GM12878 (cell line): Measurements from ENCODE around the gene PTGR3. TPM values are rescaled to one million over a fixed set of nuclear protein-coding genes. Genes with fewer than 3 reads are reported as not detected.

Experiments used
- ATAC-seq: fragments of 200-7000 bp; cut with Tn5 transposase; 3 replicates; pipeline ENCODE4 v1.9.1; 2020; ENCODE audit warnings: mild to moderate bottlenecking, moderate library complexity
- BruUV-seq: library from RNA; stranded (reverse); fragments of 400-500 nt; replicated peaks from 2 replicates; lab custom pipeline; 2021; lab: Mats Ljungman, UMichigan
- CTCF ChIA-PET: fragments of 300-600 bp; sonication (Branson Sonifier 250); formaldehyde crosslinking; extraction: SDS; loops from one replicate; lab custom pipeline; 2021; ENCODE audit warnings: inconsistent platforms; lab: Yijun Ruan, JAX
- POLR2A ChIA-PET: fragments of 350-600 bp; formaldehyde crosslinking; extraction: SDS; loops from one replicate; lab custom pipeline; 2021; ENCODE audit warnings: inconsistent platforms; lab: Charles Lee
- RAD21 ChIA-PET: fragments of 300-600 bp; sonication (Branson Sonifier 250); formaldehyde crosslinking; loops from one replicate; lab custom pipeline; 2023; ENCODE audit warnings: antibody characterized with exemption; ENCODE audit not compliant: unreplicated experiment; lab: Charles Lee
- SMC1A ChIA-PET: fragments of 300-600 bp; sonication (Branson Sonifier 250); formaldehyde crosslinking; loops from one replicate; lab custom pipeline; 2023; ENCODE audit not compliant: unreplicated experiment, uncharacterized antibody; lab: Charles Lee
- DNase-seq: peaks from one replicate; pipeline ENCODE4 v3.0.0-alpha.2; 2011; ENCODE audit warnings: low read depth, low spot score
- FAIRE-seq: peaks from 3 replicates; lab custom pipeline; 2011; peaks lifted over from hg19 to GRCh38; lab: Jason Lieb, UNC
- H2AFZ ChIP-seq: 2 replicates; pipeline ENCODE4 v1.6.0; 2011; ENCODE audit warnings: low read depth, low read length, control low read depth; ENCODE audit not compliant: control insufficient read depth
- H3K27ac ChIP-seq: 2 replicates; pipeline ENCODE4 v1.5.1; 2011; ENCODE audit warnings: control low read depth; ENCODE audit not compliant: control insufficient read depth, insufficient read depth
- H3K27me3 ChIP-seq, 2 experiments: replicated peaks in 1 of 2; 2 replicates each; pipeline versions ENCODE4 v1.6.0 to v1.6.1; 2011; ENCODE audit warnings: low read length in 1 of 2; ENCODE audit not compliant: control insufficient read depth in 2 of 2, insufficient read depth in 2 of 2
- H3K36me3 ChIP-seq, 2 experiments: 2 replicates each; pipeline ENCODE4 v1.5.1; 2011; ENCODE audit warnings: low read length in 1 of 2; ENCODE audit not compliant: control insufficient read depth in 2 of 2, insufficient read depth in 2 of 2
- H3K4me1 ChIP-seq: 2 replicates; pipeline ENCODE4 v1.6.1; 2011; ENCODE audit warnings: mild to moderate bottlenecking, low read length, moderate library complexity, mixed read lengths; ENCODE audit not compliant: control insufficient read depth, insufficient read depth
- H3K4me2 ChIP-seq: 2 replicates; pipeline ENCODE4 v1.6.0; 2011; ENCODE audit warnings: control low read depth; ENCODE audit not compliant: control insufficient read depth, insufficient read depth
- H3K4me3 ChIP-seq: fragments of 200-600 bp; sonication (generic); 2 replicates; pipeline ENCODE4 v1.5.1; 2016
- H3K79me2 ChIP-seq: 2 replicates; pipeline ENCODE4 v1.6.0; 2011; ENCODE audit warnings: low read length; ENCODE audit not compliant: control insufficient read depth, insufficient read depth
- H3K9ac ChIP-seq: 2 replicates; pipeline ENCODE4 v1.8.0; 2011; ENCODE audit warnings: low read length, control low read depth, mixed read lengths; ENCODE audit not compliant: control insufficient read depth, insufficient read depth
- H3K9me3 ChIP-seq: replicated peaks from 3 replicates; pipeline ENCODE4 v1.5.1; 2011; ENCODE audit warnings: mild to moderate bottlenecking, low read length; ENCODE audit not compliant: control insufficient read depth, insufficient read depth
- H4K20me1 ChIP-seq: 2 replicates; pipeline ENCODE4 v1.6.0; 2011; ENCODE audit not compliant: control insufficient read depth, insufficient read depth
- CEBPZ ChIP-seq: fragments of 150-350 bp; IDR thresholded peaks from 2 replicates; pipeline ENCODE4 v1.6.1; 2016; ENCODE audit warnings: low read depth, low read length
- CHD4 ChIP-seq: fragments of 200-600 bp; sonication (generic); IDR thresholded peaks from 2 replicates; pipeline ENCODE4 v1.6.1; 2016; ENCODE audit warnings: mild to moderate bottlenecking
- CUX1 ChIP-seq: IDR thresholded peaks from 2 replicates; pipeline ENCODE4 v1.6.1; 2012; ENCODE audit warnings: improper control_type of control experiment, low read depth, low read length; ENCODE audit not compliant: insufficient replicate concordance
- FOXK2 ChIP-seq: fragments of 450-650 bp; IDR thresholded peaks from 2 replicates; pipeline ENCODE4 v1.6.1; 2017; ENCODE audit warnings: mild to moderate bottlenecking, moderate library complexity
- KLF5 ChIP-seq: fragments of 450-650 bp; IDR thresholded peaks from 2 replicates; pipeline ENCODE4 v1.6.1; 2014; ENCODE audit warnings: mild to moderate bottlenecking; ENCODE audit not compliant: partially characterized antibody
- RAD51 ChIP-seq: fragments of 450-650 bp; IDR thresholded peaks from 2 replicates; pipeline ENCODE4 v1.6.1; 2016; ENCODE audit warnings: moderate library complexity, mild to moderate bottlenecking, inconsistent platforms
- RUNX3 ChIP-seq: IDR thresholded peaks from 2 replicates; pipeline ENCODE4 v1.6.1; 2012; ENCODE audit warnings: low read length, inconsistent platforms
- TCF12 ChIP-seq: IDR thresholded peaks from 2 replicates; pipeline ENCODE4 v1.6.1; 2011; ENCODE audit warnings: low read depth, mild to moderate bottlenecking, low read length
- ZBED1 ChIP-seq: IDR thresholded peaks from 2 replicates; pipeline ENCODE4 v1.6.1; 2016; ENCODE audit warnings: borderline replicate concordance
- ZNF217 ChIP-seq: fragments of 450-650 bp; IDR thresholded peaks from 2 replicates; pipeline ENCODE4 v1.6.1; 2017; ENCODE audit warnings: antibody characterized with exemption, mild to moderate bottlenecking
- ZNF24 ChIP-seq: fragments of 450-650 bp; IDR thresholded peaks from 2 replicates; pipeline ENCODE4 v1.6.1; 2017; ENCODE audit warnings: antibody characterized with exemption, mild to moderate bottlenecking
- ZNF274 ChIP-seq: IDR thresholded peaks from one replicate; pipeline ENCODE4 v1.8.0; 2011; ENCODE audit not compliant: insufficient read length, insufficient read depth
- WGBS: methylation state at CpG from one replicate; pipeline ENCODE4 v1.1.6; 2016; ENCODE audit warnings: low lambda C conversion rate; ENCODE audit not compliant: insufficient replicate concordance, insufficient coverage; ENCODE audit errors: missing lambda C conversion rate; 5-methylcytosine and 5-hydroxymethylcytosine counted together
- in situ Hi-C: fragments of 300-500 bp; cut with MboI; formaldehyde crosslinking; loops from 9 replicates; pipeline ENCODE4 v1.14.3; 2018; ENCODE audit warnings: mixed read lengths
- intact Hi-C: fragments of 100-400 bp; cut with micrococcal nuclease; formaldehyde crosslinking; loops from one replicate; pipeline ENCODE4 v1.14.2; 2022; ENCODE audit not compliant: unreplicated experiment
- polyA plus RNA-seq, 11 experiments: library from polyadenylated mRNA; depleted of rRNA in 4 of 11; unstranded in 6 of 11; stranded (reverse) in 5 of 11; fragments of >200 nt; fragmentation: Nextera tagmentation in 4 of 11; fragmentation: Illumina TruSeq in 1 of 11; extraction: Ambion mirVana in 4 of 11; extraction: Trizol in 1 of 11; gene quantifications; 1 replicate in 1 of 11; 2 replicates in 10 of 11; pipeline versions ENCODE4 v1.2.1 to v1.2.3, GENCODE V29; 2011 to 2016; ENCODE audit warnings: inconsistent platforms in 2 of 11, missing spikeins in 2 of 11, low read depth in 1 of 11
- total RNA-seq, 4 experiments: library from RNA; depleted of rRNA in 3 of 4; stranded (reverse); fragments of >200 nt in 3 of 4; fragmentation: Illumina TruSeq in 1 of 4; extraction: Trizol in 1 of 4; gene quantifications; 2 replicates each; pipeline versions ENCODE4 v1.2.1 to v1.2.3, GENCODE V29; 2013 to 2021
- TF ChIP-seq, protein P1 (sequence below): IDR thresholded peaks from 2 replicates; pipeline ENCODE4 v1.6.1; 2012; ENCODE audit warnings: mild to moderate bottlenecking, low read depth, low read length

The PTGR3 gene
- total and polyA plus RNA-seq, 10 of the 15 experiments (the other 5 are each of a cell fraction or from before 2014, with no cell fraction given) = 6.2 to 69.8 (median 21.9) TPM

GRCh38 chr18:75240433-75240832 is 31.5 kb upstream of the PTGR3 start:
- Histone ChIP-seq H3K27ac (no peak overlapping the region), H4K20me1 (no peaks in the 10 kb centered on the region), H2AFZ (no peak overlapping the region), H3K4me3 (no peak overlapping the region), H3K9ac (no peak overlapping the region), H3K4me1 (no peaks in the 10 kb centered on the region), H3K79me2 (no peaks in the 10 kb centered on the region; the same call in 1 of the 2 replicates)
- ChIA-PET RAD21 (no interaction called here), CTCF (interaction anchor here (1.1 kb wide), 1 partner anchor 277 kb away, joined by 3 read pairs; no protein-coding TSS in a partner anchor), SMC1A (no interaction called here)
- WGBS = 80% methylated on average over 10 of the region's 10 CpGs
- no peak for ATAC-seq
- TF ChIP-seq KLF5 = no peak
- TF ChIP-seq CEBPZ = no peak
- TF ChIP-seq FOXK2 = no peak
- no peak for TF ChIP-seq CUX1
- no peak for TF ChIP-seq ZBED1
- TF ChIP-seq ZNF24 = no peak
- TF ChIP-seq ZNF274 = no peak
- no peak for TF ChIP-seq ZNF217
- no peak for TF ChIP-seq RAD51
- no peak for TF ChIP-seq RUNX3
- TF ChIP-seq, protein P1, sequence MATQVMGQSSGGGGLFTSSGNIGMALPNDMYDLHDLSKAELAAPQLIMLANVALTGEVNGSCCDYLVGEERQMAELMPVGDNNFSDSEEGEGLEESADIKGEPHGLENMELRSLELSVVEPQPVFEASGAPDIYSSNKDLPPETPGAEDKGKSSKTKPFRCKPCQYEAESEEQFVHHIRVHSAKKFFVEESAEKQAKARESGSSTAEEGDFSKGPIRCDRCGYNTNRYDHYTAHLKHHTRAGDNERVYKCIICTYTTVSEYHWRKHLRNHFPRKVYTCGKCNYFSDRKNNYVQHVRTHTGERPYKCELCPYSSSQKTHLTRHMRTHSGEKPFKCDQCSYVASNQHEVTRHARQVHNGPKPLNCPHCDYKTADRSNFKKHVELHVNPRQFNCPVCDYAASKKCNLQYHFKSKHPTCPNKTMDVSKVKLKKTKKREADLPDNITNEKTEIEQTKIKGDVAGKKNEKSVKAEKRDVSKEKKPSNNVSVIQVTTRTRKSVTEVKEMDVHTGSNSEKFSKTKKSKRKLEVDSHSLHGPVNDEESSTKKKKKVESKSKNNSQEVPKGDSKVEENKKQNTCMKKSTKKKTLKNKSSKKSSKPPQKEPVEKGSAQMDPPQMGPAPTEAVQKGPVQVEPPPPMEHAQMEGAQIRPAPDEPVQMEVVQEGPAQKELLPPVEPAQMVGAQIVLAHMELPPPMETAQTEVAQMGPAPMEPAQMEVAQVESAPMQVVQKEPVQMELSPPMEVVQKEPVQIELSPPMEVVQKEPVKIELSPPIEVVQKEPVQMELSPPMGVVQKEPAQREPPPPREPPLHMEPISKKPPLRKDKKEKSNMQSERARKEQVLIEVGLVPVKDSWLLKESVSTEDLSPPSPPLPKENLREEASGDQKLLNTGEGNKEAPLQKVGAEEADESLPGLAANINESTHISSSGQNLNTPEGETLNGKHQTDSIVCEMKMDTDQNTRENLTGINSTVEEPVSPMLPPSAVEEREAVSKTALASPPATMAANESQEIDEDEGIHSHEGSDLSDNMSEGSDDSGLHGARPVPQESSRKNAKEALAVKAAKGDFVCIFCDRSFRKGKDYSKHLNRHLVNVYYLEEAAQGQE = no peak
- no peak for TF ChIP-seq TCF12
- TF ChIP-seq CHD4 = no peak
- TF ChIP-seq, all 136 proteins: peak for 0
- H3K9me3 ChIP-seq = no peaks in the 10 kb centered on the region
- POLR2A ChIA-PET = interaction anchor here (0.5 kb wide), 1 partner anchor 14 kb away, joined by 4 read pairs; no protein-coding TSS in a partner anchor
- BruUV-seq = no TSS peak
- no peak for DNase-seq
- H3K36me3 ChIP-seq = no peaks in the 10 kb centered on the region
- intact Hi-C loops (no loop called here), in situ Hi-C loops (no loop called here)
- H3K4me2 ChIP-seq = no peak overlapping the region
- H3K27me3 ChIP-seq = no peaks in the 10 kb centered on the region
- FAIRE-seq = no peak
